ENCODE data around the gene ZBTB44.
"Not testable (repeated sequence)": the region's sequence is repeated elsewhere in the genome, so short reads cannot be mapped to it uniquely, and the experiment has no call there.

Gene ZBTB44

DNA sequence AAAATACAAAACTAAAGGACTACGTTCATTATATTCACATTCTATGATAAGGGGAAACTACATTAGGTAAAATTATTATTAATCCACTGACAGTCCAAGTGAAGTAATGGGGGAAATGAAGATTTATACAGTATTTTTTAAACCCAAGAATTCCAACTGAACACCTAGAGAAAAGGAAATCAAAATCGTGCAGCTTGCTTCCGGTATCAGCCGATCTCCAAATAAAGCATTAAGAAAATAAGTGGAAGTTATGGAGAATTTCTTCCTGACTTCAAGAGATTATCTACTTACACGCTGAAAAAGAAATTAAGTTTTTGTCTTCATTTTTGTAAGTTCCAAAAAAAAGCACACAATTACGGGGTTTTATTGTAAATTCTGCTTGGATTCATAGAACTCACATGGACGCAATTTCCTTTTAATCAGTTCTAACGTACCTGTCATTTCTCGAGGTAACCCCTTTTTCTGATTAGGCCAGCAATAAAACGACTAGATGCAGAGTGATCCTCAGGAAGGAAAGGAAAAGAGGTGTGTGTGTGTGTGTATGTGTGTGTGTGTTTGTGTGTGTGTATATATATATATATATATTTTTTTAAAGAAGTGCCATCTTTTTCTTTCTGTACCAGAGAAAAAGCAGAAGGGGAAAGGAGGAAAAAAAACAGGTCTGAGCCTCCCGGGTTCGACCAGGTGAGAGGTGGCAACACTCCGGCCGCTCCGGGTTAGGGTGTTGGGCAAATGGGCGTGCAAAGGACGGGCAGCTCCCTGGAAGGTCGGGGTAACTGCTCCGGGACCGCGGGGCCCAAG, 1.1 kb downstream of the ZBTB44 start:
- DNase-seq (ENCODE audit: low spot score), result no peak

DNA sequence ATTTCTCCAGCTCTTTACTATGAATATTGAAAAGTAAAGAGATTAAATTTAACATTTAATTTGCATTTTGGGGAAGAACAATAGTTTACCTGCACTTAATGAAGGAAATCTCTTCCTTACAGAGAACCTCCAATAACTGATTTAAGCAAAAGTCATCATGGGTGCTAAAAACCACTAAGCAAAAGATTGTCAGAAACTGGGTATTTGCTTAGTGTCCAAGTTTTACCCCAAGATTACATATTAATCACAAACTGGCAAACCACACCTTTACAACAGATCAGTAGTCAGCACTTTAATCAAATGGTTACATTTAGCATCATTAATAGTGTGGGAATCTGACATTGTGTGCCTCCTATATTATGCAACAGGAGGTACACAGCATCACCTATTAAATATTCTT, 2.7 kb downstream of the ZBTB44 start:
- no peak for DNase-seq (ENCODE audit: low spot score)

- no peak for DNase-seq (ENCODE audit: low spot score)
These were observed 4.1 kb downstream of the ZBTB44 start for GRCh38 chr11:130310622-130311021.

DNA sequence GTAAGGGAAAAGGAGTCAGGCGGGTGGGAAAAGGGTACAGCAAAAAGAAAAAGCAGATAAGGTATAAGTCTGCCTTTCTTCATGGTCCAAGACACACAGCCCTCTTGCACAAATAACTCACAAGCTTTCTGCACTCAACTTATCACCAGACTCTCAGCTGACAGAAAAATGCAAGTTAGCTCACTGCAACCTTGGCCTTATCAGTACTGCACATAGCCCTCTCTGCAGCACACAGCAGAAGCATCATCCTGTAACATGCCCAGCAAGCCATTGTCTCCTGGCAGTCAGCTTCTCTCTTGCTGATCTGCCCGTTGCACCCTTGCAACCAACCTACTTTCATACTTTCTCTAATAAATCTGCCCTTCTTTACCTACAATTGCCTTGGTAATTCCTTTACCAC, 5.8 kb downstream of the ZBTB44 start:
- DNase-seq (ENCODE audit: low spot score), result no peak

GRCh38 chr11:130308059-130308458, 6.7 kb downstream of the ZBTB44 start:
- no peak for DNase-seq (ENCODE audit: low spot score)

- no peak for DNase-seq (ENCODE audit: low spot score)
These were observed 10.1 kb downstream of the ZBTB44 start for GRCh38 chr11:130304651-130305050.

DNA sequence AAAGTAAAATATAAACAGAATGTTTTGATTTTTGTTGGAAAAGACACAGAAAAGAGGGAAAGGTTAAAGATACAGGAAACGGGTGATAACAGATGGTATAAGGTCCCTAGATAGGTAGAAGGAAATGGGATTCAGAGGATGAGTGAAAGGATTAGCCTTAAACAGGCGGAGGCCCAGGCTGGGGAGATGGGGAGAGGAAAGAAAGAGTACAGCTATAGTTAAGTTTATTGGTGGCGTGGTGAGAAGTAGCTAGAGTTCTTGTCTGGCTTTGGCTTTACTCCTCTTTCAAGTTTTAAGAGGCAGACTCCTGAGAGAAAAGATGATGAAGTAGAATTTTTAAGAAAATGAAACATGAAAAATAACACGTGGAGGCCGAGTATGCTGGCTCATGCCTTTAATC, 13.7 kb downstream of the ZBTB44 start:
- DNase-seq (ENCODE audit: low spot score), result no peak

DNA sequence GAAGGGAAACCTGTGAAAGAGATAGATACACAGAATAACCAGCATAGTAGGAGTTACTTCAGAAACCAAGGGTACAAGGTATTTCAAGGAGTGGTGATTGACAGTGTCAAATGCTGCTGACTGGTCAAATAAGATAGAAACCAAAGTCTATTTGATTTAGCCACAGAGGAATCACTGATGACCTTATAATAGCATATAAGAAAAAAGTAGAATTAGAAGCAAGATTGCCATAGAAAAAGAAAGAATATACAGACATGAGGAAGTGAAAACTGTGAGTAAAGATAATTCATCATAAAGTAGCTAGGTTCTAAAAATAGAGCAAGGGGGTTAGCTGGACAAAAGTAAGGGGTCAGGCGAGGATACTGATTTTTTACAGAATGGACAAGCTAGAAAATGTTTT, 14.2 kb downstream of the ZBTB44 start:
- no peak for DNase-seq (ENCODE audit: low spot score)

GRCh38 chr11:130299978-130300377, 14.7 kb downstream of the ZBTB44 start:
- DNase-seq (ENCODE audit: low spot score), result no peak

GRCh38 chr11:130295657-130296056, 19.1 kb downstream of the ZBTB44 start:
- no peak for DNase-seq (ENCODE audit: low spot score)

DNA sequence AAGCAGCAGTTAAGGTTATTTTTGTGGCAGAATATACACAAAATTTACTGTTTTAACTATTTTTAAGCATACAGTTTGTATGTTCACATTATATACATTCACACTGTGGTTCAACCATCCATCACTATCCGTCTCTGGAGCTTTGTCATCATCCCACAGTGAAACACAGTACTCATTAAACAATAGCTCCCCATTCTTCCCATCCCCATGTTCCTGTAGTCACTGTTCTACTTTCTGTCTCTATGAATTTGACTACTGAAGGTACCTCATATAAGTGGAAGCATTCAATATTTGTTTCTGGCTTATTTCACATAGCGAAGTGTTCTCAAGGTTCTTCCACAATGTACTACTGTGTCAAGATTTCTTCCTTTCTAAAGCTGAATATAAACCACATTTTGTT, 32.6 kb downstream of the ZBTB44 start:
- DNase-seq (ENCODE audit: low spot score), result no peak

- not testable (repeated sequence) for DNase-seq (ENCODE audit: low spot score)
These were observed 33.4 kb downstream of the ZBTB44 start for GRCh38 chr11:130281341-130281740.

DNA sequence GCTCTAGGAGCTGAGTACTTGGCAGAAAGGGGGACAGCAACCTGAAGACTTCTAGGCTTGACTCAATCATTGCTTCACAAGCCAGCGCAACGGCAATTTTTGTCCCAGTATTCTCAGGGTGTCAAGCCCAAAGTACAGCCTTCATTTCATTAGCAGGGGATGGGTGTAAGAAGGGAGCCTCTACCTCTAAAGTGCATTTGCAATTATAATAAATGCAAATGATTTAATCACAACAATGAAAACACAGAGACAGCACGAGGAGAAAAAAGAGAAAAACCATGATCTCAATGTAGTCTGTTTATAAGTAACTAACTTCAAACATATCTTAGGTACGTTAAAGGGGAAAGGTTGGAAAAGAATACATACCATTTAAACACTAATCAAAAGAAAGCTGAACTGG, 34.7 kb downstream of the ZBTB44 start:
- DNase-seq (ENCODE audit: low spot score), result no peak

DNA sequence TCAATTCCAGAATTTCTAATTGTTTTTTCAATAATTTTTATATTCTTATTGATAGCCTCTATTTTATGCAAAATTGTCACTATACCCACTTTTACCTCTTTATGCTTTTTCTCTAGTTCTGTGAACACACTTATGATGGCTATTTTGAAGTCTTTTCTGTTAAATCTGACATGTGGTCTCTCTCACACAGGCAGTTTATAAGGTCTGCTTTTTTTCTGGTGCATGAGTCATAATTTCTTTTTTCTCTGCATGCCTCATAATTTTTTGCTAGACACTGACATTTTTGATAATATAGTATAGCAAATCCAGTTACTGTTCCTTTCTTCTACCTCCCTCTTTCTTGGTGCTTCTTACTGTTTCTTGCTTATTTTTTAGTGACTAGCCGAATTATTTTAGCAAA, 36.0 kb downstream of the ZBTB44 start:
- no peak for DNase-seq (ENCODE audit: low spot score)

DNA sequence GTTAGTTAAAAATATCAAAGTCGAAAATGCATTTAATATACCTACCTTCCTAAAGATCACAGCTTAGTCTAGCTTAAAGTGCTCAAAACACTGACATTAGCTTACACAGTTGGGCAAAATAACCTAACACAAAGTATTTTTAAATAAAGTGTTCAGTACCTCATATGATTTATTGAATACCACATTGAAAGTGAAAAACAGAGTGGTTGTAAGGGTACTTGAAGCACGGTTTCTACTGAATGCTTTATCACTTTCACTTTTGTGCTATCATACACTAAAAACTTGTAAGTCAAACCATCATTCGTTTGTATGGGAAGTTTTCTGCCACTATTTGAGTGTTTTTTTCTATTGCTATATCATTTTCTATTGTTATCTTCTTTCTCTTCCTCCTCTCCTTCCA, 36.6 kb downstream of the ZBTB44 start:
- no peak for DNase-seq (ENCODE audit: low spot score)

DNA sequence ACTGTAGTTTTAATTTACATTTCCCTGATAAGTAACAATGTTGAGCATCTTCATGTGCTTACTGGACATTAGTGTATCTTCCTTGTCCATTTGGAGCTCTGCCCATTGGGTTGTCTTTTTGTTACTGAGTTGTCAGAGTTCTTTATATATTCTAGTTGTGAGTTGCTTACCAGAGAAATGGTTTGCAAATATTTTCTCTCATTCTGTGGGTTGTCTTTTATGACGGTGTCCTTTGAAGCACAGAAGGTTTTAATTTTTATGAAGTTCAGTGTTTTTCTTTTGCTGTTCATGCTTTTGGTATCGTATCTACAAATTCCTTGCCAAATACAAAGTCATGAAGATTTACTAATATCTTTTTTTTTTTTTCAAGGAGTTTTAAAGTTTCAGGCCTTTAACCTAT, 42.4 kb downstream of the ZBTB44 start:
- DNase-seq (ENCODE audit: low spot score), result no peak

DNA sequence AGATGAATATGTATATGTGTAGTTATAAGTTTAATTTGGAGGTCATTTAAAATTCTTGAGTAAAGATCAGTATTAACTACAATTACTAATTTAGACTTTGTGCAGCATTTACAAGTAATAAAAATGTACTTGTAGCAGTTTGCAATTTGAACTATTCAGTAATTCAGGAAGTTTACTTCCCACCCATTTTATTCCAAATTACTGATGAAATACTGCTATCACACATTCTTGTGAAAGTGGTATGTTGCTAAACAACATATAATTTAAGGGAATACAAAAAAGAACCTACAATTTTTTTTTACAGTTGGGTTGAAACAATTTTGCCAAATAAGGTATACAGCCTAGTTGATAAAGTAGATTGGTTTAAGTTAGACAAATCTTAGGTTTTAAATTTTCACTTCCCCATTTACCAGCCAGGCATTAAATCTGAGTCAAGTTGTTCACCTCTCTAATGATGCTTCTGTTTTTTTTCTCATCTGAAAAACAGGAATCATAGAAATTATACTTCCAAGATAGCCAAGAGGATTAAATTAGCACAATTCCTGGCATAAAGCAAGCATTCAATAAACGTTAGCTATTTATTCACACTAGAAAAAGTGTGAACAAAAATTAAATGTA, 45.3 kb downstream of the ZBTB44 start:
- peak; percentile 65 for DNase-seq (ENCODE audit: low spot score)

GRCh38 chr11:130263351-130263750, 51.4 kb downstream of the ZBTB44 start:
- DNase-seq (ENCODE audit: low spot score), result no peak

GRCh38 chr11:130262424-130262823, 52.3 kb downstream of the ZBTB44 start:
- DNase-seq (ENCODE audit: low spot score), result no peak

GRCh38 chr11:130261571-130261970, 53.1 kb downstream of the ZBTB44 start:
- DNase-seq (ENCODE audit: low spot score), result no peak

DNA sequence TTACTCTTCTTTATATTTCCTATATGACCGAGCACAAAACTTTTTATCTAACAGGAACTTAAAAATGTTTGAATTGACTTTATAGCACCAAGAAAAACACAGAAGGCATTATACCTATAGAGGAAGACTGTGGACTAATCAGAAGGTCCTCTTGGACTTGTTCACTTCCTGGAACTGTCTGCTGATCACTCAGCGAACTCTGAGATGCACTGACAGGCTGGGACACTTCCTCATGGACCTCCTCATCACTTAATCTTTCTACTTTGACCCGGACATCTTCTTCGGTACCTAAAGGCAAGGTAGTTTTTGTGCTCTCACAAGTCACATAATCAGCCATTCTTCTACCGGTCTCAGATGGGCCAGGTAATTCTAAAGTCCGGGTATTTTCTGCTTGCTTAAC, 54.0 kb downstream of the ZBTB44 start:
- DNase-seq (ENCODE audit: low spot score), result no peak

DNA sequence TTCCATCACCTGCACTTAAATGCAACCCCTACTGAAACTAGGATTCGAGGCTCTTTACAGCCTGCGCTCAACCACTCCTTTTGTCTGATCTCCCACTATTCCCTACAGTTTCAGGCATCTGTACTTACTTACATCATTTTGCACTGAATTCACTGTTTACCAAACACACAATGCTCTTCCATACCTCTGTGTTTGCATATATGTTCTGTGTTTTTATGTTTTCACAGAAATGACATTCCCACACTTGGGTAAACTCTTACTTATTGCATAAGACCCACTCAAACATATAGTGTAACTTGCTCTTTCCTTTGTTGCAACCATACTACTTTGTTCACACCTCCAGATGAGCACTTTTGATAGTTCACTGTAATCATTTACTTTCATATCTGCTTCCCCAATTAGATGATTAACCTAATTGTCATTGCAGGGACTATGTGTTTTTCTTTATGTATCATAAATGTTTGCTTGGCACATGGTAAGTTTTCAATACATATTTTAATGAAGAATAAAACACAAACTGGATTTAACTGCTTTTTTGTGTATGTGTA, 54.6 kb downstream of the ZBTB44 start:
- no peak for DNase-seq (ENCODE audit: low spot score)

DNA sequence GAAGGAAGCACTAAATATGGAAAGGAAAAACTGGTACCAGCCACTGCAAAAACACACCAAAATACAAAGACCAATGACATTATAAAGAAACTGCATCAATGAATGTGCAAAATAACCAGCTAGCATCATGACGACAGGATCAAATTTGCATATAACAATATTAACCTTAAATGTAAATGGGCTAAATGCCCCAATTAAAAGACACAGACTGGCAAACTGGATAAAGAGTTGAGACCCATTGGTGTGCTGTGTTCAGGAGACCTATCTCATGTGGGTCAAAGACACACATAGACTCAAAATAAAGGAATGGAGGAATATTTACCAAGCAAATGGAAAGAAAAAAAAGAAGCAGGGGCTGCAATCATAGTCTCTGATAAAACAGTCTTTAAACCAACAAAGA, 63.0 kb downstream of the ZBTB44 start:
- DNase-seq (ENCODE audit: low spot score), result not testable (repeated sequence)

DNA sequence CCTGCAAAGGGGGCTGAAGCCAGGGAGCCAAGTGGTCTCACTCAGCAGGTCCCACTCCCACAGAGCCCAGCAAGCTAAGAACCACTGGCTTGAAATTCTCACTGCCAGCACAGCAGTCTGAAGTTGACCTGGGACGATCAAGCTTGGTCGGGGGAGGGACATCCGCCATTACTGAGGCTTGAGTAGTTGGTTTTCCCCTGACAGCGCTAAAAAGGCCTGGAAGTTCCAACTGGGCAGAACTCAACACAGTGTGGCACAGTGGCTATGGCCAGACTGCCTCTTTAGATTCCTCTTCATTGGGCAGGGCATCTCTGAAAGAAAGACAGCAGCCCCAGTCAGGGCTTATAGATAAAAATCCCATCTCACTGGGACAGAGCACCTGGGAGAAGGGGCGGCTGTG, 64.8 kb downstream of the ZBTB44 start:
- not testable (repeated sequence) for DNase-seq (ENCODE audit: low spot score)

Data from germinal center (tissue), 1 donor.